NCI-H146 treated with DMSO at 0.1 percent for 48 hours (cell line): ENCODE results near the gene RALGDS.
A peak's percentile ranks its signal among the peaks of the same experiment; 100 is the strongest.
"Not testable (repeated sequence)": the region's sequence is repeated elsewhere in the genome, so short reads cannot be mapped to it uniquely, and the experiment has no call there.

Source experiments
- DNase-seq: peaks from one replicate; lab custom pipeline; 2025; ENCODE audit not compliant: unreplicated experiment; lab: John Stamatoyannopoulos, UW

The RALGDS gene

DNA sequence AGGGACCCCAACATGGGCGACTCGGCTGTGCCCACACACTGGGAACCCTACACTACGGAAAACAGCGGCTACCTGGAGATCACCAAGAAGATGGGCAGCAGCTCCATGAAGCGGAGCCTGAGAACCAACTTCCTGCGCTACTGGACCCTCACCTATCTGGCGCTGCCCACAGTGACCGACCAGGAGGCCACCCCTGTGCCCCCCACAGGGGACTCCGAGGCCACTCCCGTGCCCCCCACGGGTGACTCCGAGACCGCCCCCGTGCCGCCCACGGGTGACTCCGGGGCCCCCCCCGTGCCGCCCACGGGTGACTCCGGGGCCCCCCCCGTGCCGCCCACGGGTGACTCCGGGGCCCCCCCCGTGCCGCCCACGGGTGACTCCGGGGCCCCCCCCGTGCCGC, 50.1 kb downstream of the RALGDS start:
- not testable (repeated sequence) for DNase-seq

GRCh38 chr9:133070500-133070961, 50.5 kb downstream of the RALGDS start:
- DNase-seq, result not testable (repeated sequence)

- not testable (repeated sequence) for DNase-seq
Measured at GRCh38 chr9:133068431-133068830, 52.6 kb downstream of the RALGDS start.

DNA sequence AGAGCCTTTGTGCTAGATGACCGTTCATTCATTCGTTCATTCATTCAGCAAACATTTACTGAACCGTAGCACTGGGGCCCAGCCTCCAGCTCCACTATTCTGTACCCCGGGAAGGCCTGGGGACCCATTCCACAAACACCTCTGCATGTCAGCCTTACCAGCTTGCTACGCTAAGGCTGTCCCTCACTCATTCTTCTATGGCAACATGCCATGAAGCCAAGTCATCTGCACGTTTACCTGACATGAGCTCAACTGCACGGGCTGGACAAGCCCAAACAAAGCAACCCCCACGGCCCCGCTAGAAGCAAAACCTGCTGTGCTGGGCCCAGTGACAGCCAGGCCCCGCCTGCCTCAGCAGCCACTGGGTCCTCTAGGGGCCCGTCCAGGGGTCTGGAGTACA, 53.2 kb downstream of the RALGDS start:
- DNase-seq, result no peak

- no peak for DNase-seq
Measured at GRCh38 chr9:133067006-133067405, 54.0 kb downstream of the RALGDS start.

DNA sequence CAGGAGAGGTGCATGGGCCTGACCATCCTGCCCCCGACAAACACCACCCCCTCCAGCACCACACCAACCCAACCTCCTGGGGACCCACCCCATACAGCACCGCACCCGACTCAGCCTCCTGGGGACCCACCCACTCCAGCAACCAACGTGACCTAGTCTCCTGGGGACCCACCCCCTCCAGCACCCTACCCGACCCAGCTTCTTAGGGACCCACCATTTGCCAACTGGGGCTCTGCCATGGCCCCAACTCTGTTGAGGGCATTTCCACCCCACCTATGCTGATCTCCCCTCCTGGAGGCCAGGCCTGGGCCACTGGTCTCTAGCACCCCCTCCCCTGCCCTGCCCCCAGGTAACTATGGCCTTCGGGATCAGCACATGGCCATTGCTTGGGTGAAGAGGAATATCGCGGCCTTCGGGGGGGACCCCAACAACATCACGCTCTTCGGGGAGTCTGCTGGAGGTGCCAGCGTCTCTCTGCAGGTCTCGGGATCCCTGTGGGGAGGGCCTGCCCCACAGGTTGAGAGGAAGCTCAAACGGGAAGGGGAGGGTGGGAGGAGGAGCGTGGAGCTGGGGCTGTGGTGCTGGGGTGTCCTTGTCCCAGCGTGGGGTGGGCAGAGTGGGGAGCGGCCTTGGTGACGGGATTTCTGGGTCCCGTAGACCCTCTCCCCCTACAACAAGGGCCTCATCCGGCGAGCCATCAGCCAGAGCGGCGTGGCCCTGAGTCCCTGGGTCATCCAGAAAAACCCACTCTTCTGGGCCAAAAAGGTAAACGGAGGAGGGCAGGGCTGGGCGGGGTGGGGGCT, 54.7 kb downstream of the RALGDS start:
- no peak for DNase-seq

GRCh38 chr9:133065070-133065388, 56.0 kb downstream of the RALGDS start:
- no peak for DNase-seq

- no peak for DNase-seq
Measured at GRCh38 chr9:133064241-133065069, 56.6 kb downstream of the RALGDS start.

- no peak for DNase-seq
Measured at GRCh38 chr9:133063500-133064231, 57.4 kb downstream of the RALGDS start.

DNA sequence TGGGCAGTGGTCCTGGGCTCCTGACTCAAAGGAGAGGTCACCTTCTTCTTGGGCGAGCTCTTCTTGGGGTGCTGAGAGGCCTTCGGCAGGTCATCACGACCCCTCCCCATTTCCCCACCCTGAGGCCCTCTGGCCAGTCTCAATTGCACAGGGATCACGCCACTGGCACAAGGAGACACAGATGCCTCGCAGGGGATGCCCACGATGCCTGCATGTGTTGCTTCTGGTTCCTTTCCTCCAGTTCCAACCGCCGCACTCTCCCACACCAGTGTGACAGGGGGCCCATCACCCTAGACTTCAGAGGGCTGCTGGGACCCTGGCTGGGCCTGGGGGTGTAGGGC, 57.9 kb downstream of the RALGDS start:
- DNase-seq, result no peak

DNA sequence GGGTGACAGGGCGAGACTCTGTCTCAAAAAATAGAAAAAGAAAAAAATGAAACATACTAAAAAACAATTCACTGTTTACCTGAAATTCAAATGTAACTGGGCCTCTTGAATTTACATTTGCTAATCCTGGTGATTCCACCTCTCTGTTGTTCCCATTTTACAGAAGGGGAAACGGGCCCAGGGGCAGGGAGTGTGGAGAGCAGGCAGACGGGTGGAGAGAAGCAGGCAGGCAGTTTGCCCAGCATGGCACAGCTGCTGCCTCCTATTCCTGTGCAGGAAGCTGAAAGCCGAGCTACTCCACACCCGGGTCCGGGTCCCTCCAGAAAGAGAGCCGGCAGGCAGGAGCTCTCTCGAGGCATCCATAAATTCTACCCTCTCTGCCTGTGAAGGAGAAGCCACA, 58.5 kb downstream of the RALGDS start:
- not testable (repeated sequence) for DNase-seq

GRCh38 chr9:133061764-133062145, 59.3 kb downstream of the RALGDS start, which contains the start of gene CEL:
TSS of gene CEL (plus strand) at chr9:133061981. CDS start at chr9:133062003, 22 bp downstream.
- peak; percentile 17 for DNase-seq

- DNase-seq, result not testable (repeated sequence)
Measured at GRCh38 chr9:133061019-133061763, 59.8 kb downstream of the RALGDS start.

GRCh38 chr9:133060417-133060841, 60.6 kb downstream of the RALGDS start:
- DNase-seq, result no peak

DNA sequence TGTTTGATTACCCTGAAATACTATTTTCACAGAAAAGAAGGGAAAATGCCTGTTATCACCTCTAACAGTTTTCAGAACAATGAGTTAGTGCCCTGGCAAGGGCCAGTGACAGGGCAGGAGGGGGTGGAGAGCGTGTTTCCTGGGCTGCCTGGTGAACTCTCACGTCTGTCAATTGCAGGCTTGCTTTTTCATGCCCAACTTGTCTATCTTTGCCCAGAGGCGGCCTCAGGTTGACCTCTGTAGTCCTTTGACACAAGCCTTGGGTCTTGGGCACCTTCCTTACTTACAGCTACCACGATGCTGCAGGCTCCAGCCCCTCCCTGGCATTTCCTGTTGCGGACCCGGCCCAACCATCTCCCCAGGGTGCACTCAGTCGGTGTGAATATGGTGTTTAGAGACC, 61.4 kb downstream of the RALGDS start:
- no peak for DNase-seq

DNA sequence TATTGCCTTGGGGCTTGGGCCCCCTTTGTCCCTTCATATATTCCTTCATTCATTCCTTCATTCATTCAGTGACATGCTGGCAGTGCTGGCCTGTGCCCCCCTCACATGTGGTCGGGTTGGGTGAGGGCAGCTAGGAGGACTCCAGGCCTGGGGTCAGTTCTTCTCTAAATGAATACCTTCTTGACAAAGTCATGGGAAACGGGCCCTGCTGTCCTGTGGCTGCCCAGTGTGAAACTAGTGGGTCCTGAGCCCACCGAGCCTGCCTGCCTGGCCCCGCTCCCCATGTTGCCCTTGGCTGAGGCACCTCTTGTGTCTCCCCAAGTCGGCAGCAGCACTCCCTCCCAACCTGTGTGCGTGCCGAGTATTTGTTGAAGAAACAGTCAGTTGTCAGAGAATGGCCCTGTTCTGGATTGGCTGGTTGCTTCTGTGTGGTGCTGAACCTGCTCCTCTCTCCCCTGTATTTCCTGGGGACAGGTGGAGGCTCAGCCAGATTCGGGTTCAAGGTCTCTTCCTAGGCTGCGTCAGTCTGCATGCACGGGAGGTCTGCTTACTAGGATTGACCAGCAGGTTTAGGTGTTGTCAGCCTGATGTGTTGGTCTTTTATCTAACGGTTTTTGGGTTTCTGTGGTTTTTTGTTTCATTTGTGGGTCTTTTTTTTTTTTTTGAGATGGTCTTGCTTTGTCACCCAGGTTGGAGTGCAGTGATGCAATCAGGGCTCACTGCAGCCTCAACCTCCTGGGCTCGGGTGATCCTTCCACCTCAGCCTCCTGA, 62.3 kb downstream of the RALGDS start:
- DNase-seq, result no peak

- no peak for DNase-seq
Measured at GRCh38 chr9:133058071-133058470, 63.0 kb downstream of the RALGDS start.

GRCh38 chr9:133057553-133057952, 63.5 kb downstream of the RALGDS start:
- DNase-seq, result no peak

- no peak for DNase-seq
Measured at GRCh38 chr9:133057006-133057405, 64.0 kb downstream of the RALGDS start.

DNA sequence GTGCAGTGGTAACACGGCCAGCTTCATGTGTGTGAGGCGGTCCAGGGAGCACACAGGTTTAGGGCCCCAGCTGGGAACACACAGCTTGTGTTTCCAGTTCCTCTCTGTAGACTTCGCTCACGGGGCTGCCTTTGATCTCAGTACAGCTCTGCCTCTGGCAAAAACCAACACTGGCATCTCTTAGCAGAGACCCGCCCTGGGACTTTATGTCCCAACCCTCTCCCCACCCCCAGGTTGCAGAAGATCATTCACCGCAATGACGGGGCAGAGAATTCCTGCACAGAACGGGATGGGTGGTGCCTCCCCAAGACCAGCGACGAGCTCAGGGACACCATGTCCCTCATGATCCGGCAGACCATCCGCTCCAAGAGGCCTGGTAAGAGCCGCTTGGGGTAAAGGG, 64.5 kb downstream of the RALGDS start:
- no peak for DNase-seq
